LHCN-M2 (cell line): ENCODE results near the gene BRAT1. TPM values are rescaled to one million over a fixed set of nuclear protein-coding genes. Genes with fewer than 3 reads are reported as not detected.
"Not testable (repeated sequence)": the region's sequence is repeated elsewhere in the genome, so short reads cannot be mapped to it uniquely, and the experiment has no call there.

Experiments
- DNase-seq: peaks from one replicate; pipeline ENCODE4 v3.0.0-alpha.2; 2012; ENCODE audit warnings: low read depth
- total RNA-seq: library from RNA; depleted of rRNA; stranded (reverse); fragments of >200 nt; gene quantifications from 2 replicates; pipeline ENCODE4 v1.2.3, GENCODE V29; 2014

BRAT1 gene
- total RNA-seq, 1 experiment from 2014 or later: 73.9 TPM

GRCh38 chr7:2539031-2539911 lies 16.1 kb downstream of the BRAT1 start:
- no peak for DNase-seq

- no peak for DNase-seq
These were observed 17.1 kb downstream of the BRAT1 start for GRCh38 chr7:2537981-2538851.

- not testable (repeated sequence) for DNase-seq
These were observed 19.3 kb downstream of the BRAT1 start for GRCh38 chr7:2535872-2536627.

DNA sequence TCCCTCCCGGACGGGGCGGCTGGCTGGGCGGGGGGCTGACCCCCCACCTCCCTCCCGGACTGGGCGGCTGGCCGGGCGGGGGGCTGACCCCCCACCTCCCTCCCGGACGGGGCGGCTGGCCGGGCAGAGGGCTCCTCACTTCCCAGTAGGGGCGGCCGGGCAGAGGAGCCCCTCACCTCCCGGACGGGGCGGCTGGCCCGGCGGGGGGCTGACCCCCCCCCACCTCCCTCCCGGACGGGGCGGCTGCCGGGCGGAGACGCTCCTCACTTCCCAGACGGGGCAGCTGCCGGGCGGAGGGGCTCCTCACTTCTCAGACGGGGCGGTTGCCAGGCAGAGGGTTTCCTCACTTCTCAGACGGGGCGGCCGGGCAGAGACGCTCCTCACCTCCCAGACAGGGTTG lies 21.1 kb downstream of the BRAT1 start:
- DNase-seq: not testable (repeated sequence)

- DNase-seq: not testable (repeated sequence)
These were observed 21.8 kb downstream of the BRAT1 start for GRCh38 chr7:2533566-2533965.

DNA sequence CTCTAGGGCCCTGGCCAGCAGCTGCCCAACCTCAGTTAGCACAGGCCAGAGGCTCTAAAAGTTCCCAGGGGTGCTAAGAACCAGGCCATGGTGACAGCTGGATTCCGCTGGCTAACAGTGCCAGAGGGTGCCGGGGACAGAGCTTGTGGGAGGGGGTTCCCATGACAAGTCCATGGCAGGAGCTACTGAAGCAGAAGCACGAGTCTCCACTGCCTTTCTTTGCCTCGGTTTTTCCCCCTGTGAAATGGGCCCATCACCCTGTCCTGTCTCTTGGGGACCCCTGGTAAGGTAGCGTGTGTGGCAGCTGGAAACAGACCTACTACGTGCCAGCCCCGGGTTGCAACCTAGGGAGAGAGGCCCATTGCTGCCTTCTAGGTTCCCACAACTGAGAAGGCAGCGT lies 22.5 kb downstream of the BRAT1 start:
- DNase-seq: not testable (repeated sequence)

- DNase-seq: not testable (repeated sequence)
These were observed 23.0 kb downstream of the BRAT1 start for GRCh38 chr7:2532199-2532772.

- DNase-seq: not testable (repeated sequence)
These were observed 23.6 kb downstream of the BRAT1 start for GRCh38 chr7:2531796-2532110.

DNA sequence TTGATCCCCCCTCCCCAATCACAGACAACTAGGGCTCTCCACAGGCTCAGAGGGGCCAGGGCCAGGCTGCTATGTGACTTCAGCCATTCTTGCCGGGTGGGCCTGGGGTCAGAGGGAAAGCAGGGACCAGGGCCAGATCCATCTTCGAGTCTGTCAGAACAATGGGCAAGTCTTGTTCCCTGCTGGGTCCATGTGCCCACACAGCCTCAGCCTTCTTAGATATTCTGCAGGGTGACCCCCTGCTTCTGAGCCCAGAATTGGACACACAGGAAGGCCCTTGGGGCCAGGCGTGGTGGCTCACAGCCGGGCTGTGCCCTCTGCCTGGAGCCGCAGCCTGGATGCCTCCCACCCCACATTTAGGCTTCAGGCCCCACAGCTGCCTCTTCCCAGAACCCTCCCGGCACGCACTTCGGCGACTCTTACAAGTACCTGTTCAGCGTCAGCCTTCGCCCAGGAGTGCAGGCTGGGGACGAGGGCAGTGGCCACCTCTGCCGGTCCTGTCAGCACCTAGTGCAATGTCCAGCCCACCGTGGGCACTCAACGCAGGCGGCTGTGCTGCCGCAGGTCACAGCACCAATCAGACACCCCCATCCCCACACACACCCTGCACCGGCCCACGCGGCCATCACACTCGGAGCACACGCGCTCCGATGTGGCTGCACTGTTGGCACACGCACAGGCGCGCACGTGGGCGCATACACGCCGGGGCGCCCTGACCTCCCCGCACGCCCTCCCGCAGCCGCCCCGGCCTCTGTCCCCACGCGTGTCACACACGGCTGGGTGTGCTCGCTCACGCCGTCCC lies 24.1 kb downstream of the BRAT1 start:
- DNase-seq: not testable (repeated sequence)

- peak; percentile 62 for DNase-seq
These were observed 25.0 kb downstream of the BRAT1 start for GRCh38 chr7:2530071-2530987.

DNA sequence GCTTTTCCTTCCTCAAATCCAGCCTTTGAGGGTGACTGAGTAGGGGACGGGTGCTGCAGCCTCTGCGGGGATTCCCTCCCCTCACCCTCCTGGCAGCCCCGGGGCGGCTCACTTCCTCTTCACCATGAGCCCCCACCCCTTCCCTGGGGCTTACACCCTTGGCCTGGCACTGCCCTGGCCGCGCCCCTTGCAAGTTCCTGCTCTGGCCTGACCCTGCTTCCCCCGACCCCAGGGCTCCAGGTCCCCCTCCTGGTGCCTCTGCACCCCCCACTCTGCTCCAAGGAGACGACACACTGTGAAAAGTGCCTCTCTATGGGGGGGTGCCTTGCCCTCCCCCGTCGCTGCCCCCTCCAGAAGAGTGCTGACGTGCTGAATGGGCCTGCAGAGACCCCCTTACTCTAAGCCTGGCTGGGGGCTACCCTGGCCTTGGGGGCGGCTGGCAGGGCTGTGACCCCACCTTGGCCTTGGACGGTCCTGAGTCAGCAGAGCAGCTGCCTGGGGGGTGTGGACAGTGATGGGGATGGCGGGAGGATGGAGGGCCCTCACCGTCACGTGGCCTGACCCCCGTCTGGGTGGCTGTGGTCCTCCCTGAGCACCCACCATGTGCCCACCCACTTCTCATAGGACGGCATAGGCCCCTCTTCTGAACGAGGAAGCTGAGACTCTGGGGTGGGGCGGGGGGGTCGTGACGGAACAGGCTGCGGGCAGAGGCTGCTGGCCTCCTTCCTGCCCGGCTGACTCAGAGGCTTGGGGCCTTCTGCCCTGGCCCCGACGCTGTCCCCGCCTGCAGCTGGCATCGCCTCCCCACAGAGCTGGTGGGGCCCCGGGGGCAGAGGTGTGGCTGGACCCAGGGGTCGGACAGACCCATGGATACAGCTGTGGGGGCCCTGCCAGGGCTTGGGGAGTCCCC lies 25.9 kb downstream of the BRAT1 start:
- DNase-seq: peak; percentile 84

DNA sequence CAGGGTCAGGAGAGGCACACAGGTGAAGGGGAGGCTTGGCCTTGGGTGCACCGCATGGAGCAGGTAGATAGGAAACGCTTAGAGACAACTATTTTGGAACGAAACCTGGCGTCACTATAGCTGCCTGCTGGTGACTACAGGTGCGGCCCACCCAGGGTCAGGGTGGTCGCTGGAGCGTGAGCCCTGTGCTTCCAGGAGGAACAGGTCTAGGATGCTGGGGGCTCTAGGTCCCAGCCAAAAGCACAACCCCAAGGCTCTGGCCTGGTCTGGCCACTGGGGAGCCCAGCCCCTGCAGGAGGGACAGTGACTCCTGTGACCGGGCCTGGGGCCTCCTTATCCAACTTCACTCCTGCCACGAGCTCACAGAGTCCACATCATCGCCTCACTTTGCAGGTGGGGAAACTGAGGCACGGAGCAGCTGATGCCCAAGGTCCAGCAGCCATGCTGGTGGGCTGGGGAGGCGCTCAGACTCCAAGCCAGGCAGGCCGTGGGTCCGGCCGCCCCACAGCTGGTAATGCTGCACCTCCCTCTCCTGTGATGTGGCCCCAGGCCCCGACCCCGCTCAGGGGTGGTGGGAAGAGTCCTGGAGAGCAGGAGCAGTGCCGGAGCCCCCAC lies 26.7 kb downstream of the BRAT1 start:
- no peak for DNase-seq

GRCh38 chr7:2527505-2528467 lies 27.5 kb downstream of the BRAT1 start:
- DNase-seq: peak; percentile 85

DNA sequence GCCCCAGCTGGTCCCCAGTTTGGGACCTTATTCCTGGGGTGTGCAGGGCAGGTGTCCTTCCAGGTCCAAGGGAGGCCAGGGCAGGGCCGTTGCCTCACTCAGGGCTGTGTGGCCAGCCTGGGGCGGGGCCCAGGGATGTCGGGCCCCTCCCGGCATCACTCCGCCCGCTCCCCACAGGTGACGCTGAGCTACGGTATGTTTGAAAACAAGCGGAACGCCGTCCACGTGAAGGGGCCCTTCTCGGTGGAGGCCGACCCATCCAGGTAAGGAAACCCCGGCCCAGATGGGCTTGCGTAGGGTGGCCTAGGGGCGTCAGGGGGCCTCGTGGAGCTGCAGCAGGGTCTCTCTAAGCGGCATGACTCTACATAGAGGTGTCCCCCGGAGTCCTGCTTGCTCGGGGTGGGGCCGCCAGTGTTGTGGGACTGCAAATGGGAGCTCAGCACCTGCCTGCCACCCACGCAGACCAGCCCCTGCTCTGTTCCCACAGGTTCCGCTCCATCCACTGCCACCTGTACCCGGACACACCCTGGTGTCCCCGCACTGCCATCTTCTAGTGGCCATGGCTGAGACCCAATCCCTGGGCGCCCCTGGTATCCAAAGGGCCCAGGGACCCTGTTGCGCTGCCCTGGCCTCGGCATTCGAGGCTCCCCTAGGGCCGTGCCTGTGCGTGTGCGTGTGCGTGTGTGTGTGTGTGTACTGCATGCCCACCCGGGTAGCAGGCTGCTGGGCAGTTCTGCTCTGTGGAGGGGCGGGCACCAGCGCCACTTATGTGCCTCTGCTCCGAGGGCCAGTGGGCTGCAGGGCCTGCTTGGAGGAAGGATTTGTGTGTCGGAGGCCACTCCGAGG lies 28.4 kb downstream of the BRAT1 start:
- no peak for DNase-seq

- no peak for DNase-seq
These were observed 29.4 kb downstream of the BRAT1 start for GRCh38 chr7:2525658-2526630.
